Measurements from ENCODE around the gene RHCG.

Gene RHCG

GRCh38 chr15:89482139-89482538, 14.2 kb downstream of the RHCG start:
- TF ChIP-seq, protein P1, sequence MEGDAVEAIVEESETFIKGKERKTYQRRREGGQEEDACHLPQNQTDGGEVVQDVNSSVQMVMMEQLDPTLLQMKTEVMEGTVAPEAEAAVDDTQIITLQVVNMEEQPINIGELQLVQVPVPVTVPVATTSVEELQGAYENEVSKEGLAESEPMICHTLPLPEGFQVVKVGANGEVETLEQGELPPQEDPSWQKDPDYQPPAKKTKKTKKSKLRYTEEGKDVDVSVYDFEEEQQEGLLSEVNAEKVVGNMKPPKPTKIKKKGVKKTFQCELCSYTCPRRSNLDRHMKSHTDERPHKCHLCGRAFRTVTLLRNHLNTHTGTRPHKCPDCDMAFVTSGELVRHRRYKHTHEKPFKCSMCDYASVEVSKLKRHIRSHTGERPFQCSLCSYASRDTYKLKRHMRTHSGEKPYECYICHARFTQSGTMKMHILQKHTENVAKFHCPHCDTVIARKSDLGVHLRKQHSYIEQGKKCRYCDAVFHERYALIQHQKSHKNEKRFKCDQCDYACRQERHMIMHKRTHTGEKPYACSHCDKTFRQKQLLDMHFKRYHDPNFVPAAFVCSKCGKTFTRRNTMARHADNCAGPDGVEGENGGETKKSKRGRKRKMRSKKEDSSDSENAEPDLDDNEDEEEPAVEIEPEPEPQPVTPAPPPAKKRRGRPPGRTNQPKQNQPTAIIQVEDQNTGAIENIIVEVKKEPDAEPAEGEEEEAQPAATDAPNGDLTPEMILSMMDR (IDR thresholded peaks at IDR 0.05; ENCODE audit: low read length) = no peak
- no peak for TF ChIP-seq EZH2 (IDR thresholded peaks at IDR 0.05; ENCODE audit: borderline replicate concordance, low read length)
- Histone ChIP-seq H3K36me3 (ENCODE audit: insufficient read depth, low read length) (no peaks in the 10 kb centered on the region), H3K9me3 (ENCODE audit: low read length) (no peaks in the 10 kb centered on the region), H3K4me1 (ENCODE audit: insufficient read depth, low read length, severe bottlenecking) (no peaks in the 10 kb centered on the region), H3F3A (ENCODE audit: insufficient read depth, low read length) (no peaks in the 10 kb centered on the region), H3K27me3 (ENCODE audit: insufficient read depth, low read length) (peaks cover 6% of the 10 kb centered on the region), H3K9ac (ENCODE audit: low read length) (no peak overlapping the region), H2AFZ (ENCODE audit: low read length) (no peak overlapping the region), H4K20me1 (ENCODE audit: insufficient read depth, low read length) (no peaks in the 10 kb centered on the region), H3K9me2 (ENCODE audit: low read depth, low read length) (no peaks in the 10 kb centered on the region), H3K4me3 (ENCODE audit: low read depth, low read length, poor library complexity, severe bottlenecking) (no peak overlapping the region), H3K27ac (ENCODE audit: low read depth, low read length, poor library complexity, severe bottlenecking) (no peak overlapping the region), H3K79me2 (ENCODE audit: insufficient read depth, low read length) (no peaks in the 10 kb centered on the region), H3K4me2 (ENCODE audit: low read length) (no peak overlapping the region)

- TF ChIP-seq EZH2 (IDR thresholded peaks at IDR 0.05; ENCODE audit: borderline replicate concordance, low read length) = no peak
- TF ChIP-seq, protein P1 (IDR thresholded peaks at IDR 0.05; ENCODE audit: low read length) = no peak
- H3K27ac ChIP-seq (ENCODE audit: low read depth, low read length, poor library complexity, severe bottlenecking) = no peak overlapping the region
These were observed 15.9 kb downstream of the RHCG start for GRCh38 chr15:89480505-89480904.

GRCh38 chr15:89479173-89479572, 17.2 kb downstream of the RHCG start:
- Histone ChIP-seq H3K4me2 (ENCODE audit: low read length) (no peak overlapping the region), H2AFZ (ENCODE audit: low read length) (no peak overlapping the region), H3K4me1 (ENCODE audit: insufficient read depth, low read length, severe bottlenecking) (no peaks in the 10 kb centered on the region), H3K36me3 (ENCODE audit: insufficient read depth, low read length) (no peaks in the 10 kb centered on the region), H3K9me2 (ENCODE audit: low read depth, low read length) (no peaks in the 10 kb centered on the region), H3K4me3 (ENCODE audit: low read depth, low read length, poor library complexity, severe bottlenecking) (no peak overlapping the region), H3K9me3 (ENCODE audit: low read length) (no peaks in the 10 kb centered on the region), H3K9ac (ENCODE audit: low read length) (no peak overlapping the region), H3K79me2 (ENCODE audit: insufficient read depth, low read length) (no peaks in the 10 kb centered on the region), H3K27ac (ENCODE audit: low read depth, low read length, poor library complexity, severe bottlenecking) (no peak overlapping the region), H4K20me1 (ENCODE audit: insufficient read depth, low read length) (no peaks in the 10 kb centered on the region), H3F3A (ENCODE audit: insufficient read depth, low read length) (no peaks in the 10 kb centered on the region), H3K27me3 (ENCODE audit: insufficient read depth, low read length) (peaks cover 6% of the 10 kb centered on the region)
- TF ChIP-seq, protein P1 (IDR thresholded peaks at IDR 0.05; ENCODE audit: low read length) = no peak
- no peak for TF ChIP-seq EZH2 (IDR thresholded peaks at IDR 0.05; ENCODE audit: borderline replicate concordance, low read length)

More at GRCh38 chr15:89480505-89480904, 15.9 kb downstream of the RHCG start:
- H3K36me3 ChIP-seq (ENCODE audit: insufficient read depth, low read length) = no peaks in the 10 kb centered on the region
- H3K4me1 ChIP-seq (ENCODE audit: insufficient read depth, low read length, severe bottlenecking) = no peaks in the 10 kb centered on the region
- no peak overlapping the region for H3K4me3 ChIP-seq (ENCODE audit: low read depth, low read length, poor library complexity, severe bottlenecking)
- H3F3A ChIP-seq (ENCODE audit: insufficient read depth, low read length) = no peaks in the 10 kb centered on the region
- peaks cover 6% of the 10 kb centered on the region for H3K27me3 ChIP-seq (ENCODE audit: insufficient read depth, low read length)
- H2AFZ ChIP-seq (ENCODE audit: low read length) = no peak overlapping the region
- no peak overlapping the region for H3K9ac ChIP-seq (ENCODE audit: low read length)
- H3K9me3 ChIP-seq (ENCODE audit: low read length) = no peaks in the 10 kb centered on the region
- H4K20me1 ChIP-seq (ENCODE audit: insufficient read depth, low read length) = no peaks in the 10 kb centered on the region
- no peaks in the 10 kb centered on the region for H3K9me2 ChIP-seq (ENCODE audit: low read depth, low read length)
- H3K4me2 ChIP-seq (ENCODE audit: low read length) = no peak overlapping the region
- no peaks in the 10 kb centered on the region for H3K79me2 ChIP-seq (ENCODE audit: insufficient read depth, low read length)

Measured in OCI-LY1 (cell line).